GM18868 (cell line): Measurements from ENCODE around the gene PGBD1.
"Not testable (repeated sequence)": the region's sequence is repeated elsewhere in the genome, so short reads cannot be mapped to it uniquely, and the experiment has no call there.

Source experiments
- ATAC-seq: cut with Tn5 transposase; IDR thresholded peaks from one replicate; pipeline ENCODE4 v1.9.1; 2021; ENCODE audit warnings: mild to moderate bottlenecking, moderate library complexity; ENCODE audit not compliant: unreplicated experiment

PGBD1 gene

DNA sequence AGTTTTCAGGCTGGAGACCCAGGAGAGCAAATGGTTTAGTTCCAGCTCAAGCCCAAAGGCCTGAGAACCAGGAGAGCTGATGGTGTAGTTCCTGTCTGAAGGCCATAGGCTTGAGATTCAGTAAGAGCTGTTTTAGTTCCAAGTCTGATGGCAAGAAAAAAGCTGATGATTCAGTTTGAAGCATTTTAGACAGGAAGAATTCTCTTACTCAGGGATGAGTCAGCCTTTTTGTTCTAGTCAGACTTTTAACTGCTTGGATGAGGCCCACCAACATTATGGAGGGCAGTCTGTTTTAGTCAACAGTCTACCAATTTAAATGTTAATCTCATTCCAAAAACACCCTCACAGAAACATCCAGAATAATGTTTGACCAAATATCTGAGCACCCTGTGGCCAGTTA is 11.9 kb upstream of the PGBD1 start:
- ATAC-seq = no peak

DNA sequence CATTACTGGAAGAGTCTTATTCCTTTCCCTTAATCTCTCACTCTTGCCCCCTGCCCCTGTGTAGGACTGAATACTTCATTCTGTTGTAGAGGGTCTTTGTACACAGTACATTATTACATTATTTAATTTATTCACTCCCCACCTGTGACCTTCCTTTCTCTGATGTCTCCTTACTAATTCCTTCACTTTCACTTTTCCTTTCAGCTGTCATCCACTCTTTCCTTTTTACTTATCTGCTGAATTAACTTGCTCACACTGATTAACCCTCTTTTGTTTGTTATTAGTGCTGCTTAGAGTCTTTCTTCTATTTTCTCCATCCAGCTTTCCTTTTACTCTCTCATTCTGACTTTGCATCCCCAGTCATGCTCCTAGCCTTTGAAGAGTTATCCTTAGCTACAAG is 6.5 kb upstream of the PGBD1 start:
- ATAC-seq = no peak

DNA sequence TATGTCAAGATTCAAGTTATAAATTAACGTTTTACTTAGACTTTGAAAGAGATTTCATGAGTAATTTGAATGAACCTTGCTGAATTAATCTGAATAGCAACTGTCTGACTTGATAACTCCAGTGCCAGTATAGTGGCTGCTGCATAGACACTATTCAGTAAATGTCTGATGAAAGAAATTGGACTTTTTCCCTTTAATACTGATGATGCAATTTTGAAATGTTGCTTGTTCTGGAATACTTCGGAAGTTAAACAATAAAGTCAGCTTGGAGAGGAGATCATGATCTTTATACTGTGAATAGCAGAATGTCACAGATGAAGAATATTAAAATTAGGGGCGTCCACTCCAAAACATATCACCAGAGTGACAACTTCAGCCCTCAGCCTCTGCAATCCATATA is 3.6 kb upstream of the PGBD1 start:
- no peak for ATAC-seq

DNA sequence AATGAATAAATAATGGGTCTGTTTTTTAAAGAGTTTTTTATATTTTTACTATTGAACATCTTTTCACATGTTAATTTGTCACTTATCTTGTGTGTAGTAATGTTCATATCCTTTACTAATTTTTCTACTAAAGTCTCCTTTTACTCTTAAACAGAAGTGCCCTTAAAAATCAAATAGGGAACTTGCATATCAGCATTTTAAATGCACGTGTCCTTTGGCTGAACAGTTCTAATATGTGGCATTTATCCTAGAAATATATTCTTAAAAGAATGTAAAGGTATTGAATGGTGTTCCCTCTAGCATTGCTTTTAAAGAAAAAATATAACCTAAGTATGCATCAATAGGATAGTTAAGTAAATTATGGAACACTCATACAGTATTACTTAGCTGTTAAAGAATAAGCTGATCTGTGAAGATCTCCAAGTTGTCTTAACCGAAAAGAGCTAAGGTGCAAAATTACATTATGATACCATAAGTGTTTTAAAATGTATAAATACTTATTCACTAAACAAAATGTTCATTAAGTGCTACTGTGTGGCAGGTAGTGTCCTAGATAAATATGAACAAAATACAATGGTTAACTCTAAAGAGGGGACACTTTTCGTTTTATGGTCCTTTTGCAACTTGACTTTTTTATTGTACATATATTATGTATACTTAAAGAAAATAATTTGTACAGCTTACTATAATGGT is 631 bp upstream of the PGBD1 start:
- no peak for ATAC-seq

DNA sequence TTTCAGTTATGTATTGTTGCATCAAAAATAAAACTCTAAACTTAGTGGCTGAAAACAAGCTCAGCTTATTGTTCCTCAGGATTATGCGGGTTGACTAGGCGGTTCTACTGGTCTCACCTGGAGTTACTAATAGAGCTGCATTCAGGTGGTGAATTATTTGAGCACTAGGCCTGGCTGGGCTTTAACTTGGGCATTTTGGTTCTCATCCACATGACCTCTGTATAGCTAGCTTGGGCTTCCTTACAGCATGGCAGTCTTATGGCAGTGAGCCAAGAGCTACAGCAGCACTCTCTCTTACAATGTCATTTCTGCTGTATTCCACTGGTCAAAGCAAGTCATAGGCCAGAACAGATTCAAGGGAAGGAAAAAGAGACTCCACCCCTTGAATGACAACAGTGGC is 1.6 kb downstream of the PGBD1 start:
- ATAC-seq = no peak

DNA sequence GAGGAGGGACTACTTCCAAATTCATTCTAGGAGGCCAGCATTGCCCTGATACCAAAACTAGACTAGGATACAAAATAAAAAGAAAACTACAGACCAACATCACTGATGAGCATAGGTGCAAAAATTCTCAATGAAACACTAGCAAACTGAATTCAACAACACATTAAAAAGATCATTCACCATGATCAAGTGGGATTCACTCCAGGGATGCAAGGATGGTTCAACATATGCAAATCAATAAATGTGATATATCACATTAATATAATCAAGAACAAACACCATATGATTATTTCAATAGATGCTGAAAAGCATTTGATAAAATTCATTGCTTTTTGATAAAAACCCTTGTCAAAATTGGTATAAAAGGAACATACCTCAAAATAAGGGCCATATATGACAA is 10.2 kb downstream of the PGBD1 start:
- no peak for ATAC-seq

DNA sequence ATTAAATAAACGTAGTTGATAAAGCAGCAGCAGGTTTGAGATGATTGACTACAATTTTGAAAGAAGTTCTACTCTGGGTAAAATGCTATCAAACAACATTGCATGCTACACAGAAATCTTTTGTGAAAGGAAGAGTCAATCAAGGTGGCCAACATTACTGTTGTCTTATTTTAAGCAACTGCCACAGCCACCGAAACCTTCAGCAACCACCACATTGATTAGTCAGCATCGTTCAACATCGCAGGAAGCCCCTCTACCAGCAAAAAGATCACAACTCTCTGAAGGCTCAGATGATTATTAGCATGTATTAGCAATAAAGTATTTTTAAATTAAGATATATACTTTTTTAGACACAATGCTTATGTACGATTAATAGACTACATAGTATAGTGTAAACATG is 14.0 kb downstream of the PGBD1 start:
- ATAC-seq = no peak

DNA sequence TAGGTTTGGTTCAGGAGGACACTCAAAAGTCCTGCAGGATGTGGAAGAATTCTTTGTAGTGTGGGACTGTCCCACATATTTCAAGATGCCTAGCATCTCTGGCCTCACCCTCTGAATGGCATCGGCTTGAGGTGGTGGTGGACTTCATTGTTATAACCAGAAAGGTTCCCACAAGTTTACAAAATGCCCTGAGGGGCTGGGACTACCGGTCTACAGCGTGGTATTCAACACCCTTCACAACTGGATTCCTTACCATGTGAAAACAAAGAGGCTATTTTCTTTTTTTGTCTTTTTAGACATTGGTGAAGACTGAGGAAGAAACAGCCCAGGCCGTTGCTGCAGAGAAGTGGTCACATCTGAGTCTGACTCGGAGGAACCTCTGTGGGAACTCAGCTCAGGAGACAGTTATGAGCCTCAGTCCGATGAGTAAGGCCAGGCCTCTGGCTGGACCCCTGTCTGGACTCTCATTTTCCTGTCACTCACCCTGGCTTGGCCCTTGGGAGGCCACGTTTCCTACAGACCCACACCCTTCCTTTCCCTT is 15.2 kb downstream of the PGBD1 start:
- no peak for ATAC-seq

DNA sequence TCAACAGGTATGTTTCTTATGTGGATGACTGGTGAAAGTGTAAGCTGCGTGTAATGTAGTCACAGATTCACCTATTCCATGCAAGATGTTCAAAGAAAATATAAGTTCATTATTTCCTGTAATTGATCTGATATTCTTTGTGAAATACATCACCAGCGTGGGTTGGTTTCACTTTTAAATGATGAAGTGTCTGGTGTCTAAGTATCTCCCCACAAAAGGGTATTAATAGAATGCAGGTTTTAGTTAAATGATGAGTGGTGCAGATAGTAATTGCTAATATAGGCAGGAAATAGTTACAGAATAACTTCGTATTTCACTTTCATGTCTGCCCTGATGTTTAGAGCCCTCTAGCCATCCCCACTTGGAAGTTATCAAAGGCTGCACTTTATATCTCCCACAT is 22.2 kb downstream of the PGBD1 start:
- peak; percentile 58 for ATAC-seq

DNA sequence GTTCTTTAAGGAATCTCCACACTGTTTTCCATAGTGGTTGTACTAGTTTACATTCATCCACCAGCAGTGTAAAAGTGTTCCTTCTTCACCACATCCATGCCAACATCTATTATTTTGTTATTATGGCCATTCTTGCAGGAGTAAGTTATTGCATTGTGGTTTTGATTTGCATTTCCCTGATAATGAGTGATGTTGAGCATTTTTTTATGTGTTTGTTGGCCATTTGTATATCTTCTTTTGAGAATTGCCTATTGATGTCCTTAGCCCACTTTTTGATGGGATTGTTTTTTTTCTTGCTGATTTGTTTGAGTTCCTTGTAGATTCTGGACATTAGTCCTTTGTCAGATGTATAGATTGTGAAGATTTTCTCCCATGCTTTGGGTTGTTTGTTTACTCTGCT is 25.0 kb downstream of the PGBD1 start:
- ATAC-seq = not testable (repeated sequence)

DNA sequence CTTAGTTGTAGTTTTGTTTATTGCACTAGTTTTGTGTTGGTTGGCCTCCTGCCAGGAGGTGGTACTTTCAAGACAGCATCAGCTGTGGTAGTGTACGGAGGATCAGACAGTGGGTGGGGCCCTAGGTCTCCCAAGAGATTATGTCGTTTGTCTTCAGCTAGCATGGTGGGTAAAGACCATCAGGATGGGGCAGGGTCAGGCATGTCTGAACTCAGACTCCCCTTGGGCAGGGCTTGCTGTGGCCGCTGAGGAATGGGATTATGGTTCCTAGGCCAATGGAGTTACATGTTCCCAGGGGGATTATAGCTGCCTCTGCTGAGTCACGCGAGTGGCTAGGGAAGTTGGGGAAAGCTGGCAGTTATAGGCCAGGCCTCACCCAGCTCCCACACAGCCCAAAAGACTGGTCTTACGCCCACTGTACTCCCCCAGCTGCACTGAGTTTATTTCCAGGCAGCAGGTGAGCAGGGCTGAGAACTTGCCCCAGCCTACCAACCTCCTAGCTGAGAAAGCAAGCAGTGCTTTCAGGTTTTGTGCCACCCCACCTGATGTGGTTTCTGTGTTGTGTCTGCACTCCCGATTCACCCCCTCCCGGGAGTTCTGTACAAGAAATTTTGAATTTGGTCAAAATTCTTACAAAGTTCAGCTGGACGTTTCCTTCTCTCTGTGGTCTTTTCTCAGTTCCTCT is 29.9 kb downstream of the PGBD1 start:
- no peak for ATAC-seq

DNA sequence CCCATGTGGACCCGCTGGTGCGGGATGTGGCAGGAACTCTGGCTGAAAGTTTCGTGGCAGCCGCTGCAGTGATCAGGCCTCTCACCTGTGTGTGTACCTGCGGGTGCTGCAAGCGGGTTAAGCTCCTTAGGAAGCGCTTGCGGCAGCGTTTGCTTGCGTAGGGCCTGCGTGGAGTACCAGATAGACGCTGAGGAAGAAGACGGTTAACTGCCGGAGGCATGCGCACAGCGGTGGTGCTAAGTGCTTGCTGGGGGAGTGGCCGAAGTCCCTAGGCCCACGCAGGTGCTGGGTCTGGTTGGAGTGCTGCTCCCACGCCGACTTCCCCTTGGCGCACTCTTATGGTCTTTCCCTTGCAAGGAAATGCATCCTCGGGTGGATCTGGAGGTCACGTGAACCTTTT is 31.6 kb downstream of the PGBD1 start:
- ATAC-seq = no peak

DNA sequence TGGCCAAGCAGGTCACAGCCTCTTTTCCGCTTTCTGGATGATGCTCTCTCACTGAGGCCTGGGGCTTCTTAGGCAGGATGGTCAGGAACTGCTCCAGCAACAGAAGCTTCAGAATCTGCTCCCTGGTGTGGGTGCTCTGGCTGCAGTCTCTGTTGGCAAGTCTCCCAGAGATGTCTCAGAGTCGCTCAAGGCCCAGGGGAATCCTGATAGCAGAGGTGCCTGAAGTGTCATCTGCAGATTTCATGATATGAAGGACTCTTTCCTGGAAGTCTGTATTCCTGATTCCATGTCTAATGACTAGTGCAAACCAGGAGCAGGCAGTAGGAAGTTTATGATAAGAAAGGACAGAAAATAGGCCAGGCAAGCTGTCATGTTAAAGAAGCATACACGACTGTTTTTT is 34.3 kb downstream of the PGBD1 start:
- no peak for ATAC-seq

DNA sequence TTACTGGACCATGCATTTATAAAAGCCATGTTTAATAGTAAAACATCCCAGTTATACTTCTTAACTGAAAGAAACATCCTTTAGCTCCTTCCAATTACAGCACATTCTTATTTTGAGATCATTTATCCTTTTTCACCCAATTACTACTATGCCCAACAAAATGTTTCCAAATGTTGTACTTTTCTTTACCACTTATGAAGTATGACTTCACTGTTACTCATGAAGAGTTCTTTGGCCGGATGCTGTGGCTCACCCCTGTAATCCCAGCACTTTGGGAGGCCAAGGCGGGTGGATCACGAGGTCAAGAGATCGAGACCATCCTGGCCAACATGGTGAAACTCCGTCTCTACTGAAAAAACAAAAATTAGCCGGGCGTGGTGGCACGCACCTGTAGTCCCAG is 36.5 kb downstream of the PGBD1 start:
- ATAC-seq = not testable (repeated sequence)

DNA sequence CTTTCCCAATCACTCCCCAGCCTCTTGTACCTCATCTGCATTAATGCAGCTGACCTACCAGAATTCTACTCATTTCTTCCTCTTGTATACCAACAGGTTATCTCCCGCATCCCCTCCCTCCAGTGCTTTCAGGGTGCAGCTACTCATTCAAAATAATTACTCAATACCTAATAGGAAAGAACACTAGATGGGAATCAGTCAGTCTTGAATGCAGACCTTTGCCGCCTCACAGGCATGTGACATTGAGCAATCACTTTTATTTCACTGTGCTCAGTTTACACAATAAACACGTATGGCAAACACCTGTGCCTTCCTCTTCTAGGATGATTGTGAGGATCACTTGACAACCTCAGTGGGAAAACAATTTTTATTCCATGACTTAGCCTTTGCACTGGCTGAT is 41.3 kb downstream of the PGBD1 start:
- no peak for ATAC-seq

DNA sequence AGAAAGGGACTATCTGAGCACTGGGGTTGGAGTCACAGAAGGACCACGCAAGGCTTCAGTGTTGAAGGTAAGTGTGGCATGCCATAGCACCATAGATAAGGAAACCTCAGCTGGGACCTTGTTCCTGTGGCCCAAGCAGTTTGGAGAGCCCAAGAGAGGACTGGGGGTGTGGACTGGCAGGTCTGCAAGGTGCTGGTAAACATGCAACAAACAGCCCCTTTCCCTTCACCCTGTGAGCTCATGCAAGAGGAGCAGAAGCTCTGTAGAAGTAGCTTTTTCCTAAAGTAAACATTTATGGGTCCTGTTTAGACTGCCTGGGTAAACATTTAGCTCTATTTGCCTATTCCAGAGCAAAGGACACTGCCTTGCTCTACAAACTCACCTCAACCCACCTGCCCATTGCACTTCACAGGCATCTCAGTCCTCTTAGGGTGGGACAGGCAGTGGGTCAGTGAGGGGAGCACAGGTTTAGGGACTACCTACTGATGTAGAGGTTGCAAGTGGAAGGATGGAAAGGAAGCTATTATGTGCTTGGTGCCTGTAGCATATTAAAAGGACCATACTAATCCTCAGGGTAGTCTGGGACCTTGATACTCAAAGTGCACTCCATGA is 42.5 kb downstream of the PGBD1 start:
- ATAC-seq = no peak

DNA sequence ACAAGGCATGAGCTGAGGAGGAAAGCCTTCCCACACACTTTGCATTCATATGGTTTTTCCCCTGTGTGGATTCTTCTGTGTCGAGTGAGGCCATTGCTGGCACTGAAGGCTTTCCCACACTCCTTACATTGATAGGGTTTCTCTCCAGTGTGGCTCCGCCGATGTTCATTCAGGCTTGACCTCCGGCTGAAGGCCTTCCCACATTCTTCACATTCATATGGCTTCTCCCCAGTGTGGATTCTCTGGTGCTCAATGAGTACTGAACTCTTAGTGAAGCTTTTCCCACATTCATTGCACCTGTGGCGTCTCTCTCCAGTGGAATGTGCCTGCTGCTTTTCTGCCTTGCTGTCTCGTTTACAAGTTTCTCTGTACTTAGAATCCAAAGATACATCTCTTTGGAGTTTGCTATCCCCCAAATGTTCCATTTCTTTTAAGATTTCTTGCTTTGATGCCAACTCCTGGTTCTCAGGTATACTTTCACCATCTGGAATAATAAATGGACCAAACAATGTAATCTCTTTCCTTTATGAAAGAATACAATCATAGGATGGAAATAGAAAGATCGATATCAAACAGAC is 45.1 kb downstream of the PGBD1 start:
- no peak for ATAC-seq

DNA sequence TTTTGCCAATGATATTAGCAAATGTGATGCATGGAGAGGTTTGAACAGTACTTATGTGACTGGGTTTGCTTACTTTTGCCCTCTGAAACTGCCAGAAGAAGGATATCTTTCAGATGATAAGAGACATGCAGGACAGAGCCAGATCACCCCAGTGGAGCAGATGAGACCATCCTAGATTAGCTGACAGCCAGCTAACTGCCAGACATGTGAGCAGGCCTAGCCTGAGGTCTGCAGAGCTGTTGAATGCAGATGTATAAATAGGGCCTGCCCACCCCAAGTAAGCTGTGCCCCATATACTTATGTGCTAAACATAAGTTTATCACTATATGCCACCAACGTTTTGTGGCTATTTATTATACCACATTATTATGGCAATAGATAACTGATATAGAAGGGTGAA is 48.7 kb downstream of the PGBD1 start:
- ATAC-seq = no peak

DNA sequence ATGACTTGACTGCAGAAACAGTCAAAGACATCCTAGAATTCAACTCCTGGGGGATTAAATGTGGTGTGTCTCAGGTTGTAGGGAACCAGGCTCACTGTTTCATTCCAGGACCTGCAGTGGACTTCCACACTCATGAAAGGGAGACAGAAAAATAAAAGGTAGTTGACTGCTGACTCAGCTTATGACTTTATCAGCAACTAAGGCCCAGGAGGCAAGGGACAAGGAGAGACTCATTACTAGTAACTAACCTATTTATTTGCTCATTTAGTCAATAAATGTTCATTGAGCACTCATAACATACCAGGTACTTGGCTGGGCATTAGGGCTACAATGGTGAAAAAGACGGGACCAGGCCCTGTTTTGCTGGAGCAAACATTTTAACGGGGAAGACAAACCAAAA is 51.7 kb downstream of the PGBD1 start:
- no peak for ATAC-seq

DNA sequence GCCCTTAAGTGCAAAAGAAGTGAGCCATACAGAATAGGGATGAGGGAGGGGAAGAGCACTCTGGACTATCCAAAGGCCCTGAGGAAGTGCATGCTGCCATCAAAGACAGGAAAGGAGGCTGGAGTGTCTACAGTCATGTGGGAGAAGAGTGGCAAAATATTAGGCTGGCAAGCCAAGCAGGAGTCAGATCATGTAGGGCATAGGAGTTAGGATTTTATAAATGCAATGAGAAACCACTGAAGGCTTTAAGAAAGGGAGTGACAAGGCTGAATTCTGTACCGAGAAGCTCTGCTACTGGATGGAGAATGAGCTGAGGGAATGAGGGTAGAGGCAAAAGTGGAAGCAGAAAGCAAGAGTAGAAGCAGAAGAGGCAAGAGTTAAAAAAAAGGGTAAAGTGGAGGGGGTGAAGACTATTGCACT is 52.2 kb downstream of the PGBD1 start:
- ATAC-seq = no peak

DNA sequence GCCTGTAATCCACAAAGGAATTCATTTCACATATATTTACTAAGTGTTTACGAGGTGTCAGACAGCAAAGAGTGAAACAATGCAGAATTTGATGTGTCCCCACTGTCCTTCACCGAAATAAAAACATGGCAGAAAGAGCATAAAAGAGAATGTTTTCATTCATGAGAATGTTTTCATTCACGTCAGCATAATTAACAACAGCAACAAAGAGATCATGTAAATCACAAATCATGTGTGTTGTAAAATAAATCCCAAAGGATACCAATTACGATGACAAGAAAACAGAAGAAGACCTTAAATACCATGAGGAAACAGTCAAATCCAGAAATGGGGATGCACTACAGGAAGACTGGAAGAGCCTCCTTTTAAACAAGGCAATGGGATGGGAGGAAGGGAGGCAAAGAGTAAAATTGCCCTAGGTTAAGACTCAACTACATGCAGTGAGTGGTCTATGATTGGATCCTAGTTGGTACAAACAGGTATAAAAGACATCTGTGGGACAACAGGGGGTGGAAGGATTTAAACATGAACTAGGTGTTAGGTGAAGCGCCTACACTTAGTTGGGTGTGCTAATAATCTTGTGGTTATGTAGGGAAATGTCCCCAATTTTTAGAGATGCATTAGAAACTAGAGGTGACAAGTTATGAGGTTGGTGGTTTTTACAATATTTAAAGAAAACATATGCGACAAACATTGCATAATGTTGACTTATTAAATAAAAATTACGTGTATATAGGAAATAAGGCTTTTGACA is 53.1 kb downstream of the PGBD1 start:
- no peak for ATAC-seq
